HTR-8/SVneo (cell line): ENCODE measurements around the gene CDCA7L.
"Not testable (repeated sequence)": the region's sequence is repeated elsewhere in the genome, so short reads cannot be mapped to it uniquely, and the experiment has no call there.

ENCODE experiments used
- DNase-seq: peaks from one replicate; pipeline ENCODE4 v3.0.0; 2011; ENCODE audit warnings: low spot score, mixed read lengths; ENCODE audit not compliant: insufficient read length
- FAIRE-seq: peaks from 2 replicates; lab custom pipeline; 2011; peaks lifted over from hg19 to GRCh38; lab: Jason Lieb, UNC

The CDCA7L gene

GRCh38 chr7:21912305-21912704 is 33.4 kb downstream of the CDCA7L start:
- no peak for FAIRE-seq
- no peak for DNase-seq

GRCh38 chr7:21911341-21911875 is 34.3 kb downstream of the CDCA7L start:
- DNase-seq: peak; percentile 26
- no peak for FAIRE-seq

- DNase-seq: no peak
- FAIRE-seq: no peak
These were observed 35.4 kb downstream of the CDCA7L start for GRCh38 chr7:21910253-21910652.

GRCh38 chr7:21908746-21909145 is 37.0 kb downstream of the CDCA7L start:
- no peak for FAIRE-seq

GRCh38 chr7:21903020-21903786 is 42.5 kb downstream of the CDCA7L start:
- DNase-seq (no peak), FAIRE-seq (peak; percentile 62)

More at GRCh38 chr7:21908746-21909145, 37.0 kb downstream of the CDCA7L start:
- no peak for DNase-seq

- FAIRE-seq (no peak), DNase-seq (no peak)
These were observed 43.5 kb downstream of the CDCA7L start for GRCh38 chr7:21902240-21902639.

- FAIRE-seq (no peak), DNase-seq (no peak)
These were observed 47.3 kb downstream of the CDCA7L start for GRCh38 chr7:21898265-21898930.

GRCh38 chr7:21893401-21893800 is 52.3 kb downstream of the CDCA7L start:
- FAIRE-seq (no peak), DNase-seq (no peak)

GRCh38 chr7:21891291-21891690 is 54.4 kb downstream of the CDCA7L start:
- FAIRE-seq (no peak), DNase-seq (no peak)

GRCh38 chr7:21887779-21888178 is 57.9 kb downstream of the CDCA7L start:
- FAIRE-seq (no peak), DNase-seq (no peak)

GRCh38 chr7:21887353-21887752 is 58.3 kb downstream of the CDCA7L start:
- FAIRE-seq: no peak

GRCh38 chr7:21886396-21886795 is 59.3 kb downstream of the CDCA7L start:
- FAIRE-seq (no peak), DNase-seq (no peak)

More at GRCh38 chr7:21887353-21887752, 58.3 kb downstream of the CDCA7L start:
- DNase-seq: no peak

- DNase-seq: no peak
- FAIRE-seq: no peak
These were observed 61.2 kb downstream of the CDCA7L start for GRCh38 chr7:21884496-21884895.

GRCh38 chr7:21883501-21883900 is 62.2 kb downstream of the CDCA7L start:
- FAIRE-seq, DNase-seq: not testable (repeated sequence)

GRCh38 chr7:21883069-21883468 is 62.6 kb downstream of the CDCA7L start:
- no peak for FAIRE-seq
- DNase-seq: no peak

GRCh38 chr7:21869785-21870402 is 75.8 kb downstream of the CDCA7L start:
- peak; percentile 8 for DNase-seq
- no peak for FAIRE-seq

GRCh38 chr7:21868576-21868850 is 77.2 kb downstream of the CDCA7L start:
- no peak for DNase-seq
- FAIRE-seq: no peak

- DNase-seq: no peak
- FAIRE-seq: no peak
These were observed 77.7 kb downstream of the CDCA7L start for GRCh38 chr7:21867816-21868575.

GRCh38 chr7:21867226-21867625 is 78.5 kb downstream of the CDCA7L start:
- DNase-seq: no peak
- no peak for FAIRE-seq

GRCh38 chr7:21866731-21867130 is 79.0 kb downstream of the CDCA7L start:
- no peak for FAIRE-seq
- DNase-seq: no peak
